Camera-type eye (tissue), 1 donor: Measurements from ENCODE around the gene ABCD1. TPM values are rescaled to one million over a fixed set of nuclear protein-coding genes. Genes with fewer than 3 reads are reported as not detected.

Experiments
- total RNA-seq: library from RNA; depleted of rRNA; stranded (reverse); fragments of >200 nt; gene quantifications from one replicate; pipeline ENCODE4 v1.2.3, GENCODE V29; 2014

The ABCD1 gene
- total RNA-seq, result 13.4 TPM

GRCh38 chrX:153724252-153725038 is at the start of gene ABCD1, which contains the start of gene BCAP31:
Gene ABCD1 (plus strand): TSS chrX:153724856. CDS start chrX:153725267, 411 bp downstream.
Gene BCAP31 (minus strand): TSS chrX:153724387. CDS start chrX:153723244, 1,143 bp downstream.

GRCh38 chrX:153687121-153688039 is 37.3 kb upstream of the ABCD1 start, which contains the start of gene SLC6A8:
Gene SLC6A8 (plus strand): TSS chrX:153687926. CDS start chrX:153688575, 649 bp downstream.

GRCh38 chrX:153763989-153764755 is 39.5 kb downstream of the ABCD1 start, which contains the start of gene PLXNB3:
Gene PLXNB3 (plus strand): TSS chrX:153764249. CDS start chrX:153765536, 1,287 bp downstream.

GRCh38 chrX:153780678-153781427 is 56.2 kb downstream of the ABCD1 start, which contains the start of gene SRPK3:
Gene SRPK3 (plus strand): TSS chrX:153781041. CDS start chrX:153781087, 46 bp downstream.

Other genes with a start within 250 kb of the ABCD1 start
- gene BGN, start 229.9 kb upstream of the ABCD1 start, total RNA-seq, result 106 TPM
- 3.7 TPM for gene ATP2B3, start 207.2 kb upstream of the ABCD1 start, total RNA-seq
- gene CCNQ, start 125.7 kb upstream of the ABCD1 start, total RNA-seq, result 15.9 TPM
- not detected for gene DUSP9, start 77.7 kb upstream of the ABCD1 start, total RNA-seq
- gene PNCK, start 51.0 kb upstream of the ABCD1 start, total RNA-seq, result 29.3 TPM
- 44.7 TPM for gene SLC6A8, start 36.9 kb upstream of the ABCD1 start, total RNA-seq
- gene BCAP31, start 469 bp upstream of the ABCD1 start, total RNA-seq, result 57.0 TPM
- gene PLXNB3, start 39.4 kb downstream of the ABCD1 start, total RNA-seq, result 7.3 TPM
- gene SRPK3, start 56.2 kb downstream of the ABCD1 start, total RNA-seq, result 6.9 TPM
- 54.5 TPM for gene IDH3G, start 69.5 kb downstream of the ABCD1 start, total RNA-seq
- 53.0 TPM for gene SSR4, start 69.8 kb downstream of the ABCD1 start, total RNA-seq
- 44.0 TPM for gene PDZD4, start 105.7 kb downstream of the ABCD1 start, total RNA-seq
- 57.3 TPM for gene L1CAM, start 161.3 kb downstream of the ABCD1 start, total RNA-seq
- 0.99 TPM for gene AVPR2, start 179.8 kb downstream of the ABCD1 start, total RNA-seq
- gene ARHGAP4, start 201.4 kb downstream of the ABCD1 start, total RNA-seq, result 37.3 TPM
- 35.3 TPM for gene NAA10, start 210.2 kb downstream of the ABCD1 start, total RNA-seq
- gene RENBP, start 219.8 kb downstream of the ABCD1 start, total RNA-seq, result 10.0 TPM
- 41.3 TPM for gene HCFC1, start 247.0 kb downstream of the ABCD1 start, total RNA-seq
- 4.7 TPM for gene TMEM187, start 247.9 kb downstream of the ABCD1 start, total RNA-seq